ENCODE measurements around the gene IGF1R.

DNA sequence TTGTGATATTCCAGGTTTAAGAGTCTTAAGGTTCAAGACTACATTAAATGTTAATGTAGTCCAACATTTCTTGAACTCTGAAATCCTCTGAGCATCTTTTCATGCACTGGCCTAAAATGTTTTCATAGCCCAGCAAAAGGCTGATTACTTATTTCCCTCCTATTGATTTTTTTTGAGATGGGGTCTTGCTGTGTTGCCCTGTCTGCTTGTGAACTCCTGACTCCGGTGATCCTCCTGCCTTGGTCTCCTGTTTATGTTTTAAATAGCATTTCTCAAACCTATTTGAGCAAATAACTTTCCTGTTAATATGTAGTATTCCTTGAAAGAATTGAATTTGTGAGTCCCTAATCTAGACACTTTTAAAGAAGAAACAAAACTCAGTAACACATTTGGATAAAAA, 133.5 kb downstream of the IGF1R start:
- TF ChIP-seq, protein P1, sequence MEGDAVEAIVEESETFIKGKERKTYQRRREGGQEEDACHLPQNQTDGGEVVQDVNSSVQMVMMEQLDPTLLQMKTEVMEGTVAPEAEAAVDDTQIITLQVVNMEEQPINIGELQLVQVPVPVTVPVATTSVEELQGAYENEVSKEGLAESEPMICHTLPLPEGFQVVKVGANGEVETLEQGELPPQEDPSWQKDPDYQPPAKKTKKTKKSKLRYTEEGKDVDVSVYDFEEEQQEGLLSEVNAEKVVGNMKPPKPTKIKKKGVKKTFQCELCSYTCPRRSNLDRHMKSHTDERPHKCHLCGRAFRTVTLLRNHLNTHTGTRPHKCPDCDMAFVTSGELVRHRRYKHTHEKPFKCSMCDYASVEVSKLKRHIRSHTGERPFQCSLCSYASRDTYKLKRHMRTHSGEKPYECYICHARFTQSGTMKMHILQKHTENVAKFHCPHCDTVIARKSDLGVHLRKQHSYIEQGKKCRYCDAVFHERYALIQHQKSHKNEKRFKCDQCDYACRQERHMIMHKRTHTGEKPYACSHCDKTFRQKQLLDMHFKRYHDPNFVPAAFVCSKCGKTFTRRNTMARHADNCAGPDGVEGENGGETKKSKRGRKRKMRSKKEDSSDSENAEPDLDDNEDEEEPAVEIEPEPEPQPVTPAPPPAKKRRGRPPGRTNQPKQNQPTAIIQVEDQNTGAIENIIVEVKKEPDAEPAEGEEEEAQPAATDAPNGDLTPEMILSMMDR (IDR thresholded peaks at IDR 0.05), result no peak
- no peak for TF ChIP-seq POLR2A (IDR thresholded peaks at IDR 0.05)
